Measurements from ENCODE around the gene LRP11. TPM values are rescaled to one million over a fixed set of nuclear protein-coding genes. Genes with fewer than 3 reads are reported as not detected.

LRP11 gene
- total RNA-seq, 1 donor from 2014 or later: 0.29 TPM

DNA sequence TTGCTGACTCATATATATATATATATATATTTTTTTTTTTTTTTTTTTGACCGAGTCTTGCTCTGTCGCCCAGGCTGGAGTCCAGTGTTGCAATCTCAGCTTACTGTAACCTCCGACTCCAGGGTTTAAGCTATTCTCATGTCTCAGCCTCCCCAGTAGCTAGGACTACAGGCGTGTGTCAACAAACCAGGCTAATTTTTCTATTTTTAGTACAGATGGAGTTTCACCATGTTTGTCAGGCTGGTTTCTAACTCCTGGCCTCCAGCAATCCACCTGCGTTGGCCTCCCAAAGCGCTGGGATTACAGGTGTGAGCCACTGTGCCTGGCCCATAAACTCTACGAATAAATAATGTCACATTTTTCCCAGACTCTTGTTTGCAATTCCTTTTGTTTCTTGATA is 4.8 kb downstream of the LRP11 start:
- intact Hi-C loops (cut with micrococcal nuclease): no loop called here
- Mint-ChIP-seq H3K9me3 (no peaks in the 10 kb centered on the region), H3K36me3 (ENCODE audit: low read depth) (no peaks in the 10 kb centered on the region), H3K27me3 (peaks cover 26% of the 10 kb centered on the region), H3K4me3 (no peak overlapping the region), H3K4me1 (peaks cover 9% of the 10 kb centered on the region), H3K27ac (no peak overlapping the region)
- ATAC-seq (ENCODE audit: low read depth): no peak
- TF ChIP-seq CTCF (IDR thresholded peaks at IDR 0.05): no peak
- DNase-seq: no peak
- CTCF ChIA-PET: no interaction called here
- POLR2A ChIA-PET: interaction anchor here (0.6 kb wide), 1 partner anchor 141 kb away, joined by 4 read pairs; no protein-coding TSS in a partner anchor

DNA sequence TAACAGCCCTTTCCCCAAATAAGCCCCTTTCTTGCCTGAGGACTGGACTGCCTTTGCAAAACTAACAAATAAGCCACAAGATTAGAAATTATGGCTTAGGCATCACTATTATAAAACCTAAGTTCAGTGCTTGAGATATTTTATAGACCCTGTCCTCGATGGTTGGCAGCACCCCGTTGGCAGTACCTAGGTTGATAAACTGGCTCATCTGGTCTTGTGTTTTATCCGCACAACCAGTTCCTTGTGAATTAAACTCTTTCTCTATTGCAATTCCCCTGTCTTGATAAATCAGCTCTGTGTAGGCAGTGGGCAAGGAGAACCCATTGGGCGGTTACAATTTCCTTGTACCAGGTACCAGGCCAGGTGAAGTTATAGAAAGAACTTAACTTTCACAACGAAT is 6.6 kb downstream of the LRP11 start:
- Mint-ChIP-seq H3K36me3 (ENCODE audit: low read depth) (no peaks in the 10 kb centered on the region), H3K27ac (no peak overlapping the region), H3K4me1 (peaks cover 9% of the 10 kb centered on the region), H3K4me3 (no peak overlapping the region), H3K9me3 (no peaks in the 10 kb centered on the region), H3K27me3 (peaks cover 22% of the 10 kb centered on the region)
- ATAC-seq (ENCODE audit: low read depth) (no peak), DNase-seq (no peak)
- POLR2A ChIA-PET: no interaction called here
- intact Hi-C loops (cut with micrococcal nuclease): no loop called here
- CTCF ChIA-PET: no interaction called here
- no peak for TF ChIP-seq CTCF (IDR thresholded peaks at IDR 0.05)

- Mint-ChIP-seq H3K9me3 (peaks cover 6% of the 10 kb centered on the region), H3K4me3 (no peak overlapping the region), H3K27ac (no peak overlapping the region), H3K36me3 (ENCODE audit: low read depth) (no peaks in the 10 kb centered on the region), H3K27me3 (peaks cover 14% of the 10 kb centered on the region), H3K4me1 (peaks cover 20% of the 10 kb centered on the region)
- ATAC-seq (ENCODE audit: low read depth): no peak
- no peak for TF ChIP-seq CTCF (IDR thresholded peaks at IDR 0.05)
- intact Hi-C loops (cut with micrococcal nuclease): no loop called here
- DNase-seq: no peak
- CTCF ChIA-PET: interaction anchor here (0.5 kb wide), 1 partner anchor 215 kb away, joined by 4 read pairs; no protein-coding TSS in a partner anchor
- POLR2A ChIA-PET: no interaction called here
Measured at GRCh38 chr6:149856256-149856994, 7.7 kb downstream of the LRP11 start.

- Mint-ChIP-seq H3K9me3 (peaks cover 7% of the 10 kb centered on the region), H3K27me3 (peaks cover 7% of the 10 kb centered on the region), H3K36me3 (ENCODE audit: low read depth) (no peaks in the 10 kb centered on the region), H3K27ac (no peak overlapping the region), H3K4me3 (no peak overlapping the region), H3K4me1 (peaks cover 25% of the 10 kb centered on the region)
- DNase-seq (no peak), ATAC-seq (ENCODE audit: low read depth) (no peak)
- TF ChIP-seq CTCF (IDR thresholded peaks at IDR 0.05): no peak
- intact Hi-C loops (cut with micrococcal nuclease): no loop called here
- ChIA-PET CTCF (no interaction called here), POLR2A (no interaction called here)
Measured at GRCh38 chr6:149855741-149856140, 8.4 kb downstream of the LRP11 start.

- peaks cover 25% of the 10 kb centered on the region for H3K4me1 Mint-ChIP-seq
- H3K27me3 Mint-ChIP-seq: peaks cover 3% of the 10 kb centered on the region
- peaks cover 7% of the 10 kb centered on the region for H3K9me3 Mint-ChIP-seq
- POLR2A ChIA-PET: no interaction called here
- H3K36me3 Mint-ChIP-seq (ENCODE audit: low read depth): no peaks in the 10 kb centered on the region
- no peak overlapping the region for H3K4me3 Mint-ChIP-seq
- DNase-seq (no peak), ATAC-seq (ENCODE audit: low read depth) (no peak)
- H3K27ac Mint-ChIP-seq: no peak overlapping the region
- intact Hi-C loops (cut with micrococcal nuclease): no loop called here
- TF ChIP-seq CTCF (IDR thresholded peaks at IDR 0.05): no peak
- CTCF ChIA-PET: no interaction called here
Measured at GRCh38 chr6:149855040-149855654, 9.0 kb downstream of the LRP11 start.
